HepG2 (cell line): ENCODE data around the gene CCNF.

Source experiments
- CTCF ChIP-seq: sonication (generic); formaldehyde crosslinking; IDR thresholded peaks from 2 replicates; pipeline ENCODE4 v1.5.0; 2020; ENCODE audit warnings: mild to moderate bottlenecking, missing genetic modification reagents, moderate library complexity
- FOXO1 ChIP-seq: sonication (generic); formaldehyde crosslinking; IDR thresholded peaks from 2 replicates; pipeline ENCODE4 v1.4.0; 2020; ENCODE audit warnings: missing genetic modification reagents
- KAT2B ChIP-seq: fragments of 150-350 bp; IDR thresholded peaks from 2 replicates; pipeline ENCODE4 v1.6.1; 2014; ENCODE audit warnings: low read depth, low read length, borderline replicate concordance
- MLX ChIP-seq: IDR thresholded peaks from 2 replicates; pipeline ENCODE4 v1.6.1; 2016
- NFE2L1 ChIP-seq: sonication (generic); formaldehyde crosslinking; IDR thresholded peaks from 2 replicates; pipeline ENCODE4 v1.4.0; 2020; ENCODE audit warnings: missing genetic modification reagents, mild to moderate bottlenecking, borderline replicate concordance
- NFYB ChIP-seq: sonication (generic); formaldehyde crosslinking; IDR thresholded peaks from 2 replicates; pipeline ENCODE4 v1.4.0; 2020; ENCODE audit warnings: missing genetic modification reagents
- NR2C2 ChIP-seq: sonication (generic); formaldehyde crosslinking; IDR thresholded peaks from 2 replicates; pipeline ENCODE4 v1.4.0; 2020; ENCODE audit warnings: missing genetic modification reagents, mild to moderate bottlenecking, moderate library complexity, borderline replicate concordance
- PAWR ChIP-seq: sonication (generic); formaldehyde crosslinking; IDR thresholded peaks from 2 replicates; pipeline ENCODE4 v1.4.0; 2020; ENCODE audit warnings: missing genetic modification reagents, mild to moderate bottlenecking, borderline replicate concordance
- POLR2A ChIP-seq, 2 experiments: IDR thresholded peaks; 2 replicates each; pipeline ENCODE4 v1.6.1; 2011; ENCODE audit warnings: low read depth in 2 of 2, low read length in 2 of 2, mild to moderate bottlenecking in 1 of 2, moderate library complexity in 1 of 2; ENCODE audit not compliant: insufficient read depth in 1 of 2
- POLR2AphosphoS5 ChIP-seq: IDR thresholded peaks from 2 replicates; pipeline ENCODE4 v1.6.1; 2012; ENCODE audit warnings: low read depth, low read length
- RXRA ChIP-seq: sonication (generic); formaldehyde crosslinking; IDR thresholded peaks from 2 replicates; pipeline ENCODE4 v1.5.1; 2020; ENCODE audit warnings: missing genetic modification reagents
- ZNF160 ChIP-seq: sonication (generic); formaldehyde crosslinking; IDR thresholded peaks from 2 replicates; pipeline ENCODE4 v1.8.0; 2022; ENCODE audit warnings: mild to moderate bottlenecking, inconsistent platforms, missing genetic modification reagents

- TF ChIP-seq MLX = no peak
- no peak for TF ChIP-seq NFYB (CRISPR knock-in tag)
- TF ChIP-seq POLR2AphosphoS5 = no peak
- no peak for TF ChIP-seq NFE2L1 (CRISPR knock-in tag)
- no peak for TF ChIP-seq PAWR (CRISPR knock-in tag)
- no peak for TF ChIP-seq CTCF (CRISPR knock-in tag)
- no peak for TF ChIP-seq FOXO1 (CRISPR knock-in tag)
- TF ChIP-seq RXRA (CRISPR knock-in tag) = no peak
- TF ChIP-seq NR2C2 (CRISPR knock-in tag) = no peak
- TF ChIP-seq POLR2A (IDR thresholded peaks at IDR 0.05; ENCODE audit: insufficient read depth in 1 of 2, low read depth in 2 of 2, low read length in 2 of 2) = no peak
- no peak for TF ChIP-seq ZNF160 (CRISPR knock-in tag)
- TF ChIP-seq KAT2B = no peak
Measured at GRCh38 chr16:2493605-2494004, 64.4 kb downstream of the CCNF start.
